Stimulated activated naive B cell treated with anti-CD40 and anti-IgM and Interleukin-4, amounts not matched to agents 10 μg/mL and 1 μg/mL and 100 μg/mL, for 72 hours (primary cell): Measurements from ENCODE around the gene SPRING1.

Experiments
- ATAC-seq, 2 donors: fragments of 150-1000 bp; cut with Tn5 transposase; replicated peaks; 2 replicates each; pipeline ENCODE4 v1.10.0; 2021; ENCODE audit warnings: moderate library complexity in 1 of 2
- DNase-seq: peaks from one replicate; pipeline ENCODE4 v3.0.0; 2021
- H3K27ac Mint-ChIP-seq: one replicate; pipeline ENCODE4 v1.8.0; 2022; ENCODE audit warnings: mild to moderate bottlenecking, mixed read lengths
- H3K27me3 Mint-ChIP-seq, 2 donors: one replicate each; pipeline ENCODE4 v1.8.0; 2022; ENCODE audit warnings: mixed read lengths in 2 of 2
- H3K36me3 Mint-ChIP-seq, 2 donors: one replicate each; pipeline ENCODE4 v1.8.0; 2022; ENCODE audit warnings: mixed read lengths in 2 of 2, mild to moderate bottlenecking in 1 of 2
- H3K4me1 Mint-ChIP-seq, 2 donors: one replicate each; pipeline ENCODE4 v1.8.0; 2022; ENCODE audit warnings: mixed read lengths in 2 of 2, mild to moderate bottlenecking in 1 of 2
- H3K4me3 Mint-ChIP-seq, 2 donors: one replicate each; pipeline ENCODE4 v1.8.0; 2022; ENCODE audit warnings: mild to moderate bottlenecking in 2 of 2, mixed read lengths in 2 of 2, moderate library complexity in 1 of 2
- H3K9me3 Mint-ChIP-seq, 2 donors: one replicate each; pipeline ENCODE4 v1.8.0; 2022; ENCODE audit warnings: mixed read lengths in 2 of 2, mild to moderate bottlenecking in 1 of 2

SPRING1 gene

DNA sequence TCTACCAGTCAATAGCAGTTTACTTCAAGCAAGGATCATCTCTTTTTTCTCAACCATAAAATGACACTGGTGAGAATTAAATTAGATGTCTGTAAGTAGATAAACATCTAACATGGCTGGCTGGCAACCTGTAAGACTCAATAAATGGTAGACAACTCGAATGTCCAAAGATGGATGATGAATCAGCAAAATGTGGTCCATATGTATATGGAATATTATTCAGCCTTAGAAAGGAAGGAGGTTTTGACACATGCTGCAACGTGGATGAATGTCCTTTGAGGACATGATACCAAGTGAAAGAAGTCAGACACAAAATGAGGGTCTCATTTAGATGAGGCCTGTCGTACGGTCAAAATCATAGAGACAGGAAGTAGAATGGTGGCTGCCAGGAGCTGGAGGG lies 46.2 kb downstream of the SPRING1 start:
- Mint-ChIP-seq H3K4me1 (peaks cover 32 to 72% of the 10 kb centered on the region in 2 donors), H3K9me3 (peaks cover 2 to 6% of the 10 kb centered on the region in 2 donors), H3K36me3 (peaks cover 4 to 6% of the 10 kb centered on the region in 2 donors), H3K27ac (no peak overlapping the region), H3K27me3 (peaks cover 38 to 42% of the 10 kb centered on the region in 2 donors), H3K4me3 (no peak overlapping the region)
- no peak for DNase-seq
- ATAC-seq = no peak

DNA sequence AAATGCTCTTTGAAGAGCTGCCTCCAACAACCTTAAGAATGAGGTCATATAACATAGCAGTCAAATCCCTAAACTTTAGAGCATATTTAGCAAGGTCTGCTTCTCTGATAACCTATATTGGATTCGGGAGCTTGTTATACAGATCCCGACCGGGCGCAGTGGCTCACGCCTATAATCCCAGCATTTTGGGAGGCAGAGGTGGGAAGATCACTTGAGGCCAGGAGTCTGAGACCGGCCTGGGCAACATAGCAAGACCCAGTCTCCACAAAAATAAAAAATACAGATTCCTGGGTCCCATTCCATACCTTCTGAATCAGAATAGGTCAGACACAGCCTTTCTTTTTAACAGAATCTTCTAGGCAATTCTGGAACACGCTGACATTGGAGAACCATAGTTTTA lies 46.7 kb downstream of the SPRING1 start:
- Mint-ChIP-seq H3K36me3 (peaks cover 4 to 6% of the 10 kb centered on the region in 2 donors), H3K9me3 (peaks cover 2 to 6% of the 10 kb centered on the region in 2 donors), H3K27me3 (peaks cover 34 to 37% of the 10 kb centered on the region in 2 donors), H3K4me3 (no peak overlapping the region), H3K4me1 (peaks cover 27 to 68% of the 10 kb centered on the region in 2 donors), H3K27ac (no peak overlapping the region)
- DNase-seq (no peak), ATAC-seq (no peak)

DNA sequence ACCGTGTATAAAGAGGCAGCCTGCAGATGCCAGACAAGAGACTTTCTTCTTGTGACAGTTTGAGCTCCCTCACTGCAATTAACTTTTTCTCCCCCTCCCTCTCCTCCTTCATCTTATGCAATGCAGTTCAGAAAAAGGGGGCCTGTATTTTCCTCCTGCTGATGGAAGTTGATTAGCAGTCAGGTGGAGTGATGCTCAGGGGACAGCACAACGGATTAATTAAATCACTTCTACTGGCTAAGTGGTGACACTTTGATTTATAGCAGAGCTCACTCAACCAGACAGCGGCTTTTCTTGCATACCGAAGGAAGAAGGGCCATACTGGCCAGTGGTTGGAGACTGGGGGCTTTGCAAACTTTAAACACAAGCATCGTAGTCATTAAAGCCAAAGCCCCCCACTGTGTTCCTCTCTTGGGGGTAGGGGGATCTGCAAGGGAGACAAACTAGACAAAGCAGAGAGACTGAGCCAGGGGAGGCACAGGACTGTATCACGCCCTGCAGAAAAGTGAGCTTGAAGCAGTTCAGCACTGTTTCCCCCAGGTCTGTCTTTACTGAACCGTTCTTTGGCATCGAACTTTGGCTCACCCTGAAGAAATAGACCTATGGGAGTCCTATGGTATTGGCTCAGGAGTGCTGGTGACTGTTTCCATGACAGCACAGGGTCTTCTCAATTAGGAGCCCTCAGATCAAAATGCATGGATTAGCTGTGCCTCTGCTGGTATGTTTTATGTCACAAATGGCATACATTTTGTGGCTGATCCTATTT lies 47.7 kb downstream of the SPRING1 start:
- Mint-ChIP-seq H3K4me3 (no peak overlapping the region), H3K4me1 (peaks cover 24 to 58% of the 10 kb centered on the region in 2 donors), H3K9me3 (peaks cover 2 to 6% of the 10 kb centered on the region in 2 donors), H3K27me3 (peaks cover 29% of the 10 kb centered on the region in 2 donors), H3K36me3 (peaks cover 4 to 6% of the 10 kb centered on the region in 2 donors), H3K27ac (no peak overlapping the region)
- DNase-seq = no peak
- ATAC-seq = no peak

DNA sequence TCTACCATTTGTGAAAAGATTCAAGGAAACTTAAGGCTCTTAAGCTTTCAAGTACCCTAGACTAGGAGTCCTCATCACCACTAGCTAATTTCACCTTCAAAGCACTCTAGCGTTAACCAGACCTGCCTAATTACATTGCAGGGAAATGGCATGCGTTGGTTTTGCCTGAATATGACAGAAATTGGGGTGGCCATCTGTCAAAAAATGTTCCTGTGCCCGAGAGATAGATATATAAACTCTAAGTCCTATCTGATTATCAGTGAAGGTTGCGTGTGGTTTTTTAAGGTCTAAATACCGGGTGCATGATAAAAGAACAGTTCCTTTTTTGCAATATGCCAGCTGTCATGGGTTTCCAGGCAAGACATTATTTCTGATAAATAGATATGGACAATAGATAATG lies 48.3 kb downstream of the SPRING1 start:
- ATAC-seq = peak; percentile 26 to 40
- Mint-ChIP-seq H3K9me3 (peaks cover 2 to 6% of the 10 kb centered on the region in 2 donors), H3K36me3 (peaks cover 4 to 6% of the 10 kb centered on the region in 2 donors)

More for the DNA sequence above, 48.3 kb downstream of the SPRING1 start:
- DNase-seq = no peak
- Mint-ChIP-seq H3K4me1 (peaks cover 17 to 51% of the 10 kb centered on the region in 2 donors), H3K27me3 (peaks cover 22 to 23% of the 10 kb centered on the region in 2 donors), H3K4me3 (no peak overlapping the region), H3K27ac (no peak overlapping the region)
